H1 (cell line): ENCODE measurements around the gene CACFD1. TPM values are rescaled to one million over a fixed set of nuclear protein-coding genes. Genes with fewer than 3 reads are reported as not detected.

Source experiments
- CTCF ChIA-PET: fragments of 300-600 bp; sonication (Branson Sonifier 250); formaldehyde crosslinking; loops from one replicate; lab custom pipeline; 2021; ENCODE audit not compliant: partially characterized antibody; lab: Charles Lee
- POLR2A ChIA-PET: fragments of 300-600 bp; sonication (Branson Sonifier 250); formaldehyde crosslinking; loops from one replicate; lab custom pipeline; 2021; ENCODE audit warnings: inconsistent platforms; ENCODE audit not compliant: partially characterized antibody; lab: Charles Lee
- DNase-seq, 2 experiments: peaks; one replicate each; pipeline versions ENCODE4 v3.0.0 to v3.0.0-alpha.2; 2010 to 2022; ENCODE audit warnings: low spot score in 2 of 2, low read depth in 1 of 2, mixed read lengths in 1 of 2
- FAIRE-seq: peaks from 2 replicates; lab custom pipeline; 2011; peaks lifted over from hg19 to GRCh38; lab: Jason Lieb, UNC
- H2AFZ ChIP-seq: 2 replicates; pipeline ENCODE4 v1.8.1; 2012; ENCODE audit warnings: low read length, inconsistent platforms
- H2AK5ac ChIP-seq: 2 replicates; pipeline ENCODE4 v1.6.1; 2013; ENCODE audit warnings: low read depth, low read length
- H2BK120ac ChIP-seq: replicated peaks from 2 replicates; pipeline ENCODE3; 2013; ENCODE audit warnings: low read depth, low read length, inconsistent platforms
- H2BK12ac ChIP-seq: 2 replicates; pipeline ENCODE4 v1.6.1; 2013; ENCODE audit warnings: low read depth, low read length
- H2BK15ac ChIP-seq: 2 replicates; pipeline ENCODE4 v1.6.1; 2013; ENCODE audit warnings: low read length
- H2BK20ac ChIP-seq: 2 replicates; pipeline ENCODE4 v1.6.1; 2013; ENCODE audit warnings: low read length
- H2BK5ac ChIP-seq: 2 replicates; pipeline ENCODE4 v1.6.1; 2013; ENCODE audit warnings: low read depth, low read length
- H3K14ac ChIP-seq: 2 replicates; pipeline ENCODE4 v1.6.1; 2013; ENCODE audit warnings: inconsistent platforms; ENCODE audit not compliant: insufficient read length
- H3K18ac ChIP-seq: 2 replicates; pipeline ENCODE4 v1.6.1; 2013; ENCODE audit warnings: low read length; ENCODE audit errors: extremely low read depth
- H3K23ac ChIP-seq: 2 replicates; pipeline ENCODE4 v1.6.1; 2013; ENCODE audit warnings: inconsistent platforms; ENCODE audit not compliant: insufficient read length
- H3K23me2 ChIP-seq: 2 replicates; pipeline ENCODE4 v1.6.1; 2013; ENCODE audit warnings: low read depth, low read length
- H3K27ac ChIP-seq: 2 replicates; pipeline ENCODE4 v1.6.1; 2011; ENCODE audit warnings: low read depth, low read length, inconsistent platforms
- H3K27me3 ChIP-seq, 4 experiments: replicated peaks in 1 of 4; 1 replicate in 1 of 4; 2 replicates in 3 of 4; pipeline versions ENCODE4 v1.6.1 to v1.8.1; 2011 to 2013; ENCODE audit warnings: low read length in 3 of 4, mild to moderate bottlenecking in 3 of 4, inconsistent platforms in 2 of 4, mixed read lengths in 2 of 4, moderate library complexity in 1 of 4; ENCODE audit not compliant: control insufficient read depth in 3 of 4, insufficient read depth in 3 of 4; ENCODE audit errors: extremely low read depth in 1 of 4
- H3K36me3 ChIP-seq, 4 experiments: 2 replicates each; pipeline versions ENCODE4 v1.6.1 to v1.8.1; 2011 to 2013; ENCODE audit warnings: mild to moderate bottlenecking in 4 of 4, low read length in 3 of 4, moderate library complexity in 2 of 4, control low read depth in 1 of 4, inconsistent platforms in 1 of 4; ENCODE audit not compliant: insufficient read depth in 4 of 4, control insufficient read depth in 2 of 4
- H3K4ac ChIP-seq: replicated peaks from 2 replicates; pipeline ENCODE3; 2013; ENCODE audit warnings: low read length, low read depth, mixed read lengths, inconsistent platforms; ENCODE audit not compliant: insufficient read length
- H3K4me1 ChIP-seq, 4 experiments: replicated peaks in 1 of 4; 1 replicate in 1 of 4; 2 replicates in 3 of 4; pipeline versions ENCODE4 v1.6.1 to v1.8.1; 2011 to 2013; ENCODE audit warnings: low read length in 3 of 4, inconsistent platforms in 2 of 4, mixed read lengths in 1 of 4; ENCODE audit not compliant: insufficient read depth in 4 of 4, control insufficient read depth in 3 of 4
- H3K4me2 ChIP-seq, 2 experiments: 2 replicates each; pipeline versions ENCODE4 v1.6.1 to v1.8.1; 2011 to 2013; ENCODE audit warnings: low read depth in 2 of 2, low read length in 2 of 2, control low read depth in 1 of 2, inconsistent platforms in 1 of 2, mild to moderate bottlenecking in 1 of 2; ENCODE audit not compliant: insufficient read depth in 1 of 2
- H3K4me3 ChIP-seq, 4 experiments: fragments of 200-600, 300-600 bp in 1 of 4; sonication (generic), shearing (Covaris generic), sonication (Bioruptor Twin) in 1 of 4; 2 replicates each; pipeline versions ENCODE4 v1.5.1 to v1.8.1; 2011 to 2016; ENCODE audit warnings: low read length in 4 of 4, low read depth in 3 of 4, control low read depth in 2 of 4, inconsistent platforms in 2 of 4, mild to moderate bottlenecking in 2 of 4, mixed read lengths in 1 of 4, moderate library complexity in 1 of 4; ENCODE audit not compliant: insufficient read depth in 2 of 4; ENCODE audit errors: extremely low read depth in 1 of 4
- H3K56ac ChIP-seq: replicated peaks from 2 replicates; pipeline ENCODE3; 2013; ENCODE audit warnings: low read depth, mild to moderate bottlenecking, mixed read lengths, low read length, inconsistent platforms; ENCODE audit not compliant: insufficient read length
- H3K79me1 ChIP-seq: 2 replicates; pipeline ENCODE4 v1.6.1; 2013; ENCODE audit warnings: low read depth, low read length, control low read depth
- H3K79me2 ChIP-seq, 2 experiments: 2 replicates each; pipeline versions ENCODE4 v1.6.1 to v1.8.1; 2012 to 2013; ENCODE audit warnings: low read length in 2 of 2, mild to moderate bottlenecking in 2 of 2, inconsistent platforms in 1 of 2; ENCODE audit not compliant: insufficient read depth in 2 of 2, control insufficient read depth in 1 of 2
- H3K9ac ChIP-seq, 4 experiments: replicated peaks in 1 of 4; 1 replicate in 1 of 4; 2 replicates in 3 of 4; pipeline versions ENCODE4 v1.6.1 to v1.8.1; 2011 to 2013; ENCODE audit warnings: low read depth in 3 of 4, low read length in 3 of 4, control low read depth in 2 of 4, mild to moderate bottlenecking in 2 of 4, moderate library complexity in 2 of 4, inconsistent platforms in 1 of 4; ENCODE audit errors: extremely low read depth in 1 of 4
- H3K9me3 ChIP-seq, 2 experiments: 2 replicates each; pipeline versions ENCODE4 v1.6.1 to v1.8.1; 2012 to 2013; ENCODE audit warnings: mild to moderate bottlenecking in 2 of 2, moderate library complexity in 2 of 2, control low read depth in 1 of 2, inconsistent platforms in 1 of 2, low read depth in 1 of 2, low read length in 1 of 2, mixed read lengths in 1 of 2; ENCODE audit not compliant: insufficient read depth in 2 of 2
- H4K20me1 ChIP-seq, 2 experiments: replicated peaks in 1 of 2; 2 replicates each; pipeline versions ENCODE3 to v1.8.1; 2011 to 2013; ENCODE audit warnings: inconsistent platforms in 2 of 2, low read length in 2 of 2, mild to moderate bottlenecking in 1 of 2; ENCODE audit not compliant: insufficient read depth in 2 of 2, control insufficient read depth in 1 of 2
- H4K5ac ChIP-seq: 2 replicates; pipeline ENCODE4 v1.6.1; 2013; ENCODE audit warnings: low read length, low read depth, mixed read lengths, inconsistent platforms; ENCODE audit not compliant: insufficient read length
- H4K8ac ChIP-seq: 2 replicates; pipeline ENCODE4 v1.8.0; 2013; ENCODE audit warnings: mild to moderate bottlenecking, moderate library complexity, low read length, inconsistent platforms; ENCODE audit not compliant: insufficient read depth; ENCODE audit errors: extremely low read depth
- H4K91ac ChIP-seq: replicated peaks from 2 replicates; pipeline ENCODE3; 2013; ENCODE audit warnings: low read length, mixed read lengths, inconsistent platforms; ENCODE audit not compliant: insufficient read length
- CBX5 ChIP-seq: fragments of 300-800, 300-1000 bp; sonication (generic); IDR thresholded peaks from 2 replicates; pipeline ENCODE4 v1.7.1; 2016; ENCODE audit warnings: antibody characterized with exemption, low read length, low read depth
- CHD2 ChIP-seq: IDR thresholded peaks from 2 replicates; pipeline ENCODE4 v1.6.1; 2012; ENCODE audit warnings: low read length, improper control_type of control experiment
- GTF2F1 ChIP-seq: IDR thresholded peaks from 2 replicates; pipeline ENCODE4 v1.6.1; 2012; ENCODE audit warnings: low read depth, low read length, improper control_type of control experiment, borderline replicate concordance
- KDM5A ChIP-seq: fragments of 200-600 bp; IDR thresholded peaks from 2 replicates; pipeline ENCODE4 v1.7.1; 2012; ENCODE audit warnings: mild to moderate bottlenecking, low read length, inconsistent platforms, mixed read lengths
- SAP30 ChIP-seq: fragments of 300-600 bp; sonication (generic); IDR thresholded peaks from 2 replicates; pipeline ENCODE4 v1.7.1; 2012; ENCODE audit warnings: low read length, moderate library complexity, mild to moderate bottlenecking, inconsistent platforms; ENCODE audit not compliant: insufficient read depth, insufficient replicate concordance
- SIX5 ChIP-seq: IDR thresholded peaks from 2 replicates; pipeline ENCODE4 v1.6.1; 2011; ENCODE audit warnings: mild to moderate bottlenecking, low read depth, low read length
- SRF ChIP-seq: IDR thresholded peaks from 2 replicates; pipeline ENCODE4 v1.6.1; 2011; ENCODE audit warnings: mild to moderate bottlenecking, low read depth, low read length, moderate library complexity
- SUZ12 ChIP-seq: fragments of 200-600 bp; sonication (generic); IDR thresholded peaks from 2 replicates; pipeline ENCODE4 v1.6.1; 2012; ENCODE audit warnings: mild to moderate bottlenecking, inconsistent platforms, low read length, moderate library complexity, mixed read lengths
- WGBS, 2 experiments: shearing (Covaris generic) in 1 of 2; methylation state at CpG; one replicate each; pipeline versions ENCODE4 v1.1.6 to v1.1.7; 2013 to 2015; ENCODE audit warnings: low lambda C conversion rate in 2 of 2, mixed read lengths in 2 of 2, inconsistent platforms in 1 of 2, low coverage in 1 of 2, missing lambda C conversion rate in 1 of 2; ENCODE audit not compliant: insufficient replicate concordance in 2 of 2, insufficient coverage in 1 of 2, insufficient read length in 1 of 2; ENCODE audit errors: extremely low coverage in 1 of 2, missing lambda C conversion rate in 1 of 2; 5-methylcytosine and 5-hydroxymethylcytosine counted together
- polyA plus RNA-seq, 7 experiments: library from polyadenylated mRNA; depleted of rRNA in 3 of 7; stranded (reverse) in 5 of 7; unstranded in 2 of 7; fragments of >200 nt in 5 of 7; fragments of 200-250 nt in 2 of 7; gene quantifications; 1 replicate in 5 of 7; 2 replicates in 1 of 7; 4 replicates in 1 of 7; pipeline versions ENCODE4 v1.2.1 to v1.2.3, GENCODE V29; 2011 to 2013; ENCODE audit warnings: missing spikeins in 2 of 7, mixed read lengths in 2 of 7
- total RNA-seq: library from RNA; stranded (reverse); fragmentation: NEBNext Ultra II Directional; extraction: Animal tissue kit (Norgen Biotek cat#: 25700); gene quantifications from 2 replicates; pipeline ENCODE4 v1.2.1, GENCODE V29; 2021
- TF ChIP-seq, protein P1 (sequence below), 3 experiments: IDR thresholded peaks; 1 replicate in 2 of 3; 2 replicates in 1 of 3; pipeline versions ENCODE4 v1.5.1 to v1.6.1; 2011; ENCODE audit warnings: low read length in 3 of 3, mild to moderate bottlenecking in 3 of 3, inconsistent platforms in 2 of 3, low read depth in 1 of 3, moderate library complexity in 1 of 3; ENCODE audit not compliant: insufficient read depth in 1 of 3; ENCODE audit errors: control extremely low read depth in 1 of 3

The CACFD1 gene
- total and polyA plus RNA-seq, 2 of the 8 experiments (the other 6 are each of a cell fraction or from before 2014, with no cell fraction given): 13.4 to 15.5 TPM

DNA sequence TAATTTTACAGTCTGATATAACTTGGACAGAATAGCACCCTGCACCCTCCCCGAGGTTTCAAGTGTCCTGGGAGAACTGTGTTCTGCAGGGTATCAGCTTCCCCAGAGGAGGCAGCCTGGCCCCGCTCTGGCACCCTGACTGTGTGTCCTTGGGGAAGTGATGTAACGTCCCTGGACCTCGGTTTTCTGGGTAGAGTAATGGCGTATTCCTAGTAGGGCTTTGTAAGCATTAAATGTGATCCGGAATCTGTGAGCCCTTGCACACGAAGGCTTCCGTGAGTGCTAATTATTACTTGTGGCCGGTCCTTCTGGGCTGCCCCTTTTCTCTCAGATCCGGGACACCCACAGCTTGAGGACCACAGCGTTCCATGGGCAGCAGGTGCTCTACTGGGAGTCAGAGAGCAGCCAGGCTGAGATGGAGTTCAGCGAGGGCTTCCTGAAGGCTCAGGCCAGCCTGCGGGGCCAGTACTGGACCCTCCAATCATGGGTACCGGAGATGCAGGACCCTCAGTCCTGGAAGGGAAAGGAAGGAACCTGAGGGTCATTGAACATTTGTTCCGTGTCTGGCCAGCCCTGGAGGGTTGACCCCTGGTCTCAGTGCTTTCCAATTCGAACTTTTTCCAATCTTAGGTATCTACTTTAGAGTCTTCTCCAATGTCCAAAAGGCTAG lies 1.0 kb upstream of the CACFD1 start:
- FAIRE-seq (no peak), DNase-seq (no peak)
- H3K27ac ChIP-seq: no peak overlapping the region
- 0 out of 2 replicates have a peak overlapping the region, but pooled peaks have one; percentile 18 for H2BK20ac ChIP-seq
- H4K5ac ChIP-seq: no peak overlapping the region
- no peaks in the 10 kb centered on the region for H3K9me3 ChIP-seq
- H3K4me1 ChIP-seq: peaks cover 2 to 15% (median 11%) of the 10 kb centered on the region in 4 experiments
- no peak overlapping the region for H3K14ac ChIP-seq
- ChIA-PET POLR2A (interaction anchor here (0.9 to 3.6 kb wide), 13 partner anchors 9 to 111 kb away, joined by 3 to 14 read pairs (median 5); partner anchors contain the start of genes MED22, REXO4, RPL7A and SLC2A6), CTCF (interaction anchor here (0.6 to 6.9 kb wide), 14 partner anchors 12 to 311 kb away, joined by 3 to 64 read pairs (median 5); partner anchors contain the start of gene ADAMTS13)
- no peaks in the 10 kb centered on the region for H3K36me3 ChIP-seq
- H2AK5ac ChIP-seq: peak overlapping the region; percentile 65; the same call in 1 of the 2 replicates
- peak overlapping the region; percentile 48 for H4K91ac ChIP-seq
- H2BK15ac ChIP-seq: no peak overlapping the region
- H3K56ac ChIP-seq: no peak overlapping the region
- peaks cover 7% of the 10 kb centered on the region; the same call in 1 of the 2 replicates for H3K23me2 ChIP-seq
- no peak overlapping the region for H3K23ac ChIP-seq
- H3K4me3 ChIP-seq: peak overlapping the region; percentile 40 to 74 (median 60); a peak in 6 of 8 replicates
- peak overlapping the region; percentile 87 to 97 for H3K4me2 ChIP-seq
- H3K9ac ChIP-seq: no peak overlapping the region
- H4K20me1 ChIP-seq: peaks cover 2 to 3% of the 10 kb centered on the region in 2 experiments
- H2BK5ac ChIP-seq: no peak overlapping the region
- peaks cover 9% of the 10 kb centered on the region for H3K79me1 ChIP-seq
- H3K79me2 ChIP-seq: peaks cover 0 to 13% of the 10 kb centered on the region in 2 experiments; a peak in 2 of 4 replicates
- no peak overlapping the region for H2BK120ac ChIP-seq
- H3K4ac ChIP-seq: no peak overlapping the region
- WGBS, 2 experiments: 78% methylated on average over 16 of the region's 16 CpGs; no CpG with 5 or more reads in 1 of the 2 experiments
- peak overlapping the region; percentile 68; the same call in 1 of the 2 replicates for H2BK12ac ChIP-seq
- H4K8ac ChIP-seq: no peak overlapping the region
- peak overlapping the region; percentile 60 for H3K18ac ChIP-seq
- H3K27me3 ChIP-seq: no peaks in the 10 kb centered on the region; a peak in 1 of 7 replicates
- H2AFZ ChIP-seq: peak overlapping the region; percentile 31; the same call in 1 of the 2 replicates
- TF ChIP-seq GTF2F1: no peak
- TF ChIP-seq, protein P1, sequence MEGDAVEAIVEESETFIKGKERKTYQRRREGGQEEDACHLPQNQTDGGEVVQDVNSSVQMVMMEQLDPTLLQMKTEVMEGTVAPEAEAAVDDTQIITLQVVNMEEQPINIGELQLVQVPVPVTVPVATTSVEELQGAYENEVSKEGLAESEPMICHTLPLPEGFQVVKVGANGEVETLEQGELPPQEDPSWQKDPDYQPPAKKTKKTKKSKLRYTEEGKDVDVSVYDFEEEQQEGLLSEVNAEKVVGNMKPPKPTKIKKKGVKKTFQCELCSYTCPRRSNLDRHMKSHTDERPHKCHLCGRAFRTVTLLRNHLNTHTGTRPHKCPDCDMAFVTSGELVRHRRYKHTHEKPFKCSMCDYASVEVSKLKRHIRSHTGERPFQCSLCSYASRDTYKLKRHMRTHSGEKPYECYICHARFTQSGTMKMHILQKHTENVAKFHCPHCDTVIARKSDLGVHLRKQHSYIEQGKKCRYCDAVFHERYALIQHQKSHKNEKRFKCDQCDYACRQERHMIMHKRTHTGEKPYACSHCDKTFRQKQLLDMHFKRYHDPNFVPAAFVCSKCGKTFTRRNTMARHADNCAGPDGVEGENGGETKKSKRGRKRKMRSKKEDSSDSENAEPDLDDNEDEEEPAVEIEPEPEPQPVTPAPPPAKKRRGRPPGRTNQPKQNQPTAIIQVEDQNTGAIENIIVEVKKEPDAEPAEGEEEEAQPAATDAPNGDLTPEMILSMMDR (IDR thresholded peaks at IDR 0.05; ENCODE audit: control extremely low read depth in 1 of 3, insufficient read depth in 1 of 3, low read depth in 1 of 3, low read length in 3 of 3): no peak
- no peak for TF ChIP-seq SUZ12
- TF ChIP-seq KDM5A: no peak
- no peak for TF ChIP-seq CHD2
- no peak for TF ChIP-seq SIX5
- TF ChIP-seq CBX5: no peak
- TF ChIP-seq SAP30: no peak
- TF ChIP-seq SRF: no peak
